HepG2 (cell line): ENCODE data around the gene ARHGAP31.

ENCODE experiments used
- CTCF ChIP-seq: sonication (generic); formaldehyde crosslinking; IDR thresholded peaks from 2 replicates; pipeline ENCODE4 v1.5.0; 2020; ENCODE audit warnings: mild to moderate bottlenecking, missing genetic modification reagents, moderate library complexity
- KLF9 ChIP-seq: IDR thresholded peaks from 2 replicates; pipeline ENCODE4 v1.6.1; 2016; ENCODE audit warnings: low read depth
- POLR2AphosphoS5 ChIP-seq: IDR thresholded peaks from 2 replicates; pipeline ENCODE4 v1.6.1; 2012; ENCODE audit warnings: low read depth, low read length
- SCMH1 ChIP-seq: sonication (generic); formaldehyde crosslinking; IDR thresholded peaks from 2 replicates; pipeline ENCODE4 v1.9.0; 2021; ENCODE audit warnings: missing genetic modification reagents, mild to moderate bottlenecking, borderline replicate concordance
- ZFP37 ChIP-seq: sonication (generic); formaldehyde crosslinking; IDR thresholded peaks from 2 replicates; pipeline ENCODE4 v1.4.0; 2020; ENCODE audit warnings: missing genetic modification reagents, borderline replicate concordance
- ZMYM3 ChIP-seq: sonication (generic); formaldehyde crosslinking; IDR thresholded peaks from 2 replicates; pipeline ENCODE4 v1.5.1; 2020; ENCODE audit warnings: mild to moderate bottlenecking, missing genetic modification reagents
- ZNF670 ChIP-seq: sonication (generic); formaldehyde crosslinking; IDR thresholded peaks from 2 replicates; pipeline ENCODE4 v1.8.0; 2022; ENCODE audit warnings: mild to moderate bottlenecking, missing genetic modification reagents, borderline replicate concordance

GRCh38 chr3:119323723-119324085 lies 29.5 kb downstream of the ARHGAP31 start:
- no peak for TF ChIP-seq ZFP37 (CRISPR knock-in tag)
- no peak for TF ChIP-seq CTCF (CRISPR knock-in tag)
- TF ChIP-seq KLF9 = no peak
- TF ChIP-seq ZMYM3 = no peak
- no peak for TF ChIP-seq ZNF670
- TF ChIP-seq SCMH1 (CRISPR knock-in tag) = no peak
- no peak for TF ChIP-seq POLR2AphosphoS5
